AG04449 (cell line): ENCODE data around the gene CEP85L.

Experiments used
- CTCF ChIA-PET: fragments of 350-600 bp; formaldehyde crosslinking; extraction: SDS; loops from one replicate; lab custom pipeline; 2021; ENCODE audit warnings: antibody characterized with exemption; lab: Yijun Ruan, JAX
- POLR2A ChIA-PET: fragments of 400-600, 350-600 bp; formaldehyde crosslinking; extraction: SDS; loops from one replicate; lab custom pipeline; 2020; ENCODE audit warnings: antibody characterized with exemption, inconsistent platforms; lab: Yijun Ruan, JAX
- DNase-seq: peaks from one replicate; pipeline ENCODE4 v3.0.0-alpha.2; 2010; ENCODE audit warnings: low read depth, low spot score
- H3K4me3 ChIP-seq: 2 replicates; pipeline ENCODE4 v1.5.1; 2011; ENCODE audit warnings: low read depth, mild to moderate bottlenecking, control low read depth, low read length
- TF ChIP-seq, protein P1 (sequence below): IDR thresholded peaks from one replicate; pipeline ENCODE4 v1.5.1; 2011; ENCODE audit warnings: mild to moderate bottlenecking, moderate library complexity, low read length, control low read depth, inconsistent platforms; ENCODE audit not compliant: insufficient read depth; ENCODE audit errors: missing control alignments

Gene CEP85L

DNA sequence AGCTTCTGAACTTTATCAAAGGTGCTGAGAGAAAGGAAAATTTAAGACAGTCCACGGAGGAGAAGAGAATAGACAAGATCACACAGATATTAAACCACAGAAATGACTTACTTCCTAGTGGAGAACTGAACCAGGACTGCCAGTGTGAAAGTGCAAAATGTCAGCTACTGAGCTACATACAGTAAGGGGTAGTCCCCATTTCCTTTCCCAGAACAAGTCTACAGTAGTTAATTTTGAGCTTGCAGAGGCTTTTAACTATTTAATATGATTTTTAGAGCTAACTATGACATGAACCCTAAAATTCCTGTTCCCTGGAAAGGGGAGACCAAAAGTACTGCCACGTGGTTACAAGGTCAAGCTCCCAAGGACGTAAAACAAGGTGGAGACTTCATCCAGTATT is 45.1 kb downstream of the CEP85L start:
- ChIA-PET CTCF (interaction anchor here (0.7 to 1.2 kb wide), 4 partner anchors 14 to 705 kb away, joined by 3 read pairs; no protein-coding TSS in a partner anchor), POLR2A (no interaction called here)
- TF ChIP-seq, protein P1, sequence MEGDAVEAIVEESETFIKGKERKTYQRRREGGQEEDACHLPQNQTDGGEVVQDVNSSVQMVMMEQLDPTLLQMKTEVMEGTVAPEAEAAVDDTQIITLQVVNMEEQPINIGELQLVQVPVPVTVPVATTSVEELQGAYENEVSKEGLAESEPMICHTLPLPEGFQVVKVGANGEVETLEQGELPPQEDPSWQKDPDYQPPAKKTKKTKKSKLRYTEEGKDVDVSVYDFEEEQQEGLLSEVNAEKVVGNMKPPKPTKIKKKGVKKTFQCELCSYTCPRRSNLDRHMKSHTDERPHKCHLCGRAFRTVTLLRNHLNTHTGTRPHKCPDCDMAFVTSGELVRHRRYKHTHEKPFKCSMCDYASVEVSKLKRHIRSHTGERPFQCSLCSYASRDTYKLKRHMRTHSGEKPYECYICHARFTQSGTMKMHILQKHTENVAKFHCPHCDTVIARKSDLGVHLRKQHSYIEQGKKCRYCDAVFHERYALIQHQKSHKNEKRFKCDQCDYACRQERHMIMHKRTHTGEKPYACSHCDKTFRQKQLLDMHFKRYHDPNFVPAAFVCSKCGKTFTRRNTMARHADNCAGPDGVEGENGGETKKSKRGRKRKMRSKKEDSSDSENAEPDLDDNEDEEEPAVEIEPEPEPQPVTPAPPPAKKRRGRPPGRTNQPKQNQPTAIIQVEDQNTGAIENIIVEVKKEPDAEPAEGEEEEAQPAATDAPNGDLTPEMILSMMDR: no peak

DNA sequence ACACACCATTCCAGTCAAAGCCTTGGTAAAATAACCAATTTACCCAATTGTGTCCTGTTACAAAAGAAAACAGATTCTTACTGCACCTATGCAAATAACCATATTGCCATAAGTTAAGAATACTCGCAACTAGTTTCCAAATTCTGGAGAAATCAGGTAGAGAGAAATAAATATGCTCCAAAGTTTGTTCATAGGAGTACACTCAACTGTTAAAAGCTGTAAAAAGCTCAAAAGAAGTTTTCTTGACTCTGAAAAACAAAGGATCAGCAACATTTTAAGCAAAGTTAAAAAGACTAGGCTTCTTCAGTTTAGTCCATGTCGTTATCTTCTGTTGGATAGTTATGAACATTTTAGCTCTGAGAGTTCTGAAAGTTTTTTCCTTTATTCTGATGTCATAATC is 48.0 kb downstream of the CEP85L start:
- CTCF ChIA-PET: interaction anchor here (2.2 kb wide), 1 partner anchor 198 kb away, joined by 6 read pairs; no protein-coding TSS in a partner anchor
- H3K4me3 ChIP-seq: no peak overlapping the region
- POLR2A ChIA-PET: no interaction called here
- DNase-seq: no peak
- TF ChIP-seq, protein P1: no peak

More for the DNA sequence above, 45.1 kb downstream of the CEP85L start:
- DNase-seq: no peak
- H3K4me3 ChIP-seq: no peak overlapping the region

DNA sequence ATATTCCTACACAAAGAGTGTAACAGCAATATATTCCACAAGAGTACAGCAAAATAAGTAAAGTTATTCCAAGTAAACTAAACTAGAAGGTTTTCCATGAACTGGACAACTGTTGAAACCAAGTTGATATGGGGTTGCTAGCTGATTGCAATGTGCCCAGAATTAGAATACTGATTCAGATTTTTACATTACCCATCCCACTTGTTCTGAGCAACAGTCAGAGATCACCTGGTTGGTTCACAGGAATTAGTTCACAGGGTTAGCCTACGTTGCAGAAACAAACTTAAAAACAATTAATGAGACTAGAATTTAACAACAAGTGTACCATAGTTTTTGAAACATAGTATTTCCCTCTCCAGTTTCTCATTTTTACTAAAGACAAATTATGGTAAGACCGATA is 49.1 kb downstream of the CEP85L start:
- ChIA-PET CTCF (interaction anchor here (1.4 kb wide), 1 partner anchor 319 kb away, joined by 3 read pairs; no protein-coding TSS in a partner anchor), POLR2A (no interaction called here)
- no peak for DNase-seq
- H3K4me3 ChIP-seq: no peak overlapping the region
- TF ChIP-seq, protein P1: no peak

DNA sequence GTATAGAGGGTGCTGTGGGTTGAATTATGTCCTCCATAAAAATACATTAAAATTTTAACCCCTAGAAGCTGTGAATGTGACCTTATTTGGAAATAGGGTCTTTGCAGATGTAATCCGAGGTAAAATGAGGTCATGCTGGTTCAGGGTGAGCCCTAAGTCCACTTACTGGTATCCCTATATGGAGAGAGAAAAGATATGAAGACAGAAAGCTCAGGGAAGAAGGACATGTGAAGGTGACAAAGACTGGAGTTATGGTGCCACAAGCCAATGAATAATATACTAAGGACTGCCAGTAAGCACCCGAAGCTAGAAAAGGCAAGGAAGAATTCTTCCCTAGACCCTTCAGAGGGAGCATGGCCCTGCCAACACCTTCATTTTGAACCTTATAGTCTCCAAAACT is 53.1 kb downstream of the CEP85L start:
- H3K4me3 ChIP-seq: no peak overlapping the region
- ChIA-PET CTCF (interaction anchor here (1.2 to 2.3 kb wide), 3 partner anchors 14 to 314 kb away, joined by 3 to 11 read pairs (median 4); no protein-coding TSS in a partner anchor), POLR2A (no interaction called here)
- TF ChIP-seq, protein P1: no peak
- no peak for DNase-seq

DNA sequence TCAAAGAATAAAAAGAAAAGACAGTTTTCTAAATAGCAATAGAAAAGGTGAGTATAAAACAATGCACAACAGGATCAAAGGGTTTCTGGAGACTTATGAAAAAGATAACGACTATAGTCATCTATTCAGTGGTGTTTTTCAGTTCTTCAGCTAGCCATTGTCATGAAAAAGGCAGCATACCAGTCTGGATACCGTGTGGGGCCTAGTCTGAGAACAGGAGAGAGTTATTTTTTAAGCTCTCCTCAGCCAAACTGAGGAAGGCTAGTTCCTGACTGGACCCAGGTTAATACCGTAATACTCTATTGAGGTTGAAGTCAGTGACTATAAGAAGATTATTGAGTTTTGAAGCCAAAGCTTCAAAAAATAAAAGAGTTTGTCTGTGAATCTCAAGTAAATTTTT is 53.8 kb downstream of the CEP85L start:
- ChIA-PET POLR2A (no interaction called here), CTCF (interaction anchor here (0.8 to 2.3 kb wide), 3 partner anchors 17 to 313 kb away, joined by 3 to 11 read pairs (median 4); no protein-coding TSS in a partner anchor)
- no peak for DNase-seq
- H3K4me3 ChIP-seq: no peak overlapping the region
- TF ChIP-seq, protein P1: no peak

DNA sequence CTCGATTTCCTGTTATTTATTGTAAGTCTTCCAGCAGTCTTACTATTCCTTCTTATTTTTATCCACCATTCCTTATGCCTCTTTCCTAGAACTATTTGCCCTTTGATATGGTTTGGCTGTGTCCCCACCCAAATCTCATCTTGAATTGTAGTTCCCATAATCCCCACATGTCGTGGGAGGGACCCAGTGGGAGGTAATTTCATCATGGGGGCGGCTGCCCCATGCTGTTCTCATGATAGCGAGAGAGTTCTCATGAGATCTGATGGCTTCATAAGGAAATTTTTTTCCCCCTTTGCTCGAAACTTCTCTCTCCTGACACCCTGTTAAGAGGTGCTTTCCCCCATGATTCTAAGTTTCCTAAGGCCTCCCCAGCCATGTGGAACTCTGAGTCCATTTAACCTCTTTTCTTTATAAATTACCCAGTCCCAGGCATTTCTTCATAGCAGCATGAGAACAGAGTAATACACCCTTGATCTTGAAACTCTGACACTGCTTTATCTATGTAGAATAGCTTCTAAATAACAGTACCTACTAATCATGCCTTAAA is 54.5 kb downstream of the CEP85L start:
- H3K4me3 ChIP-seq: no peak overlapping the region
- CTCF ChIA-PET: interaction anchor here (0.8 to 2.3 kb wide), 3 partner anchors 17 to 312 kb away, joined by 3 to 11 read pairs (median 4); no protein-coding TSS in a partner anchor
- TF ChIP-seq, protein P1: no peak
- POLR2A ChIA-PET: no interaction called here
- DNase-seq: no peak
